Vagina (tissue), 2 donors: ENCODE results near the gene IGSF3.

Experiments used
- POLR2AphosphoS5 ChIP-seq, 2 donors: sonication (generic); formaldehyde crosslinking; IDR thresholded peaks; one replicate each; pipeline ENCODE4 v1.9.0; 2017; ENCODE audit warnings: antibody characterized with exemption in 2 of 2, mild to moderate bottlenecking in 2 of 2, low read depth in 1 of 2; ENCODE audit not compliant: insufficient read depth in 1 of 2
- TF ChIP-seq, protein P1 (sequence below), 3 experiments: fragments of 450-650 bp in 2 of 3; fragments of 200-600 bp in 1 of 3; sonication (generic) in 1 of 3; IDR thresholded peaks; one replicate each; pipeline ENCODE4 v1.5.1; 2017 to 2019; ENCODE audit warnings: antibody characterized with exemption in 3 of 3, mild to moderate bottlenecking in 2 of 3, moderate library complexity in 2 of 3

- TF ChIP-seq, protein P1, sequence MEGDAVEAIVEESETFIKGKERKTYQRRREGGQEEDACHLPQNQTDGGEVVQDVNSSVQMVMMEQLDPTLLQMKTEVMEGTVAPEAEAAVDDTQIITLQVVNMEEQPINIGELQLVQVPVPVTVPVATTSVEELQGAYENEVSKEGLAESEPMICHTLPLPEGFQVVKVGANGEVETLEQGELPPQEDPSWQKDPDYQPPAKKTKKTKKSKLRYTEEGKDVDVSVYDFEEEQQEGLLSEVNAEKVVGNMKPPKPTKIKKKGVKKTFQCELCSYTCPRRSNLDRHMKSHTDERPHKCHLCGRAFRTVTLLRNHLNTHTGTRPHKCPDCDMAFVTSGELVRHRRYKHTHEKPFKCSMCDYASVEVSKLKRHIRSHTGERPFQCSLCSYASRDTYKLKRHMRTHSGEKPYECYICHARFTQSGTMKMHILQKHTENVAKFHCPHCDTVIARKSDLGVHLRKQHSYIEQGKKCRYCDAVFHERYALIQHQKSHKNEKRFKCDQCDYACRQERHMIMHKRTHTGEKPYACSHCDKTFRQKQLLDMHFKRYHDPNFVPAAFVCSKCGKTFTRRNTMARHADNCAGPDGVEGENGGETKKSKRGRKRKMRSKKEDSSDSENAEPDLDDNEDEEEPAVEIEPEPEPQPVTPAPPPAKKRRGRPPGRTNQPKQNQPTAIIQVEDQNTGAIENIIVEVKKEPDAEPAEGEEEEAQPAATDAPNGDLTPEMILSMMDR (IDR thresholded peaks at IDR 0.05) = no peak
- no peak for TF ChIP-seq POLR2AphosphoS5 (IDR thresholded peaks at IDR 0.05; ENCODE audit: insufficient read depth in 1 of 2, low read depth in 1 of 2)
These were observed 106.6 kb downstream of the IGSF3 start for GRCh38 chr1:116560704-116561490.
